Measurements from ENCODE around the gene VEGFA. TPM values are rescaled to one million over a fixed set of nuclear protein-coding genes. Genes with fewer than 3 reads are reported as not detected.
"Not testable (repeated sequence)": the region's sequence is repeated elsewhere in the genome, so short reads cannot be mapped to it uniquely, and the experiment has no call there.

VEGFA gene
- total RNA-seq, 1 donor from 2014 or later = 231 TPM

GRCh38 chr6:43814111-43814510 lies 44.1 kb downstream of the VEGFA start:
- Histone ChIP-seq H3K4me3 (no peak overlapping the region), H3K4me1 (peaks cover 23% of the 10 kb centered on the region), H3K27ac (no peak overlapping the region), H3K27me3 (no peaks in the 10 kb centered on the region), H3K9me3 (no peaks in the 10 kb centered on the region), H3K36me3 (no peaks in the 10 kb centered on the region)
- no peak for ATAC-seq
- intact Hi-C loops (cut with DNase I) = no loop called here
- no peak for DNase-seq
- no peak for TF ChIP-seq CTCF (IDR thresholded peaks at IDR 0.05)

- no peak for ATAC-seq
- no peaks in the 10 kb centered on the region for H3K27me3 ChIP-seq
These were observed 44.9 kb downstream of the VEGFA start for GRCh38 chr6:43814865-43815264.

GRCh38 chr6:43817192-43817591 lies 47.2 kb downstream of the VEGFA start:
- DNase-seq (no peak), ATAC-seq (peak; percentile 67)
- Histone ChIP-seq H3K4me3 (no peak overlapping the region), H3K27me3 (no peaks in the 10 kb centered on the region), H3K36me3 (no peaks in the 10 kb centered on the region), H3K9me3 (no peaks in the 10 kb centered on the region), H3K4me1 (peaks cover 23% of the 10 kb centered on the region), H3K27ac (no peak overlapping the region)
- peak; percentile 24 for TF ChIP-seq CTCF (IDR thresholded peaks at IDR 0.05)
- intact Hi-C loops (cut with DNase I) = no loop called here

More at GRCh38 chr6:43814865-43815264, 44.9 kb downstream of the VEGFA start:
- DNase-seq = no peak
- intact Hi-C loops (cut with DNase I) = no loop called here
- Histone ChIP-seq H3K4me1 (peaks cover 23% of the 10 kb centered on the region), H3K9me3 (no peaks in the 10 kb centered on the region), H3K4me3 (no peak overlapping the region), H3K36me3 (no peaks in the 10 kb centered on the region), H3K27ac (no peak overlapping the region)
- TF ChIP-seq CTCF (IDR thresholded peaks at IDR 0.05) = no peak

GRCh38 chr6:43818973-43819372 lies 49.0 kb downstream of the VEGFA start:
- H3K27ac ChIP-seq; H3K4me3 ChIP-seq; H3K27me3 ChIP-seq; DNase-seq; ATAC-seq; intact Hi-C loops (cut with DNase I); H3K36me3 ChIP-seq; H3K9me3 ChIP-seq: not testable (repeated sequence)
- H3K4me1 ChIP-seq = peaks cover 15% of the 10 kb centered on the region

- intact Hi-C loops (cut with DNase I) = no loop called here
- Histone ChIP-seq H3K27ac (no peak overlapping the region), H3K27me3 (no peaks in the 10 kb centered on the region), H3K4me1 (peaks cover 5% of the 10 kb centered on the region), H3K36me3 (no peaks in the 10 kb centered on the region), H3K4me3 (no peak overlapping the region), H3K9me3 (no peaks in the 10 kb centered on the region)
- DNase-seq (no peak), ATAC-seq (no peak)
- TF ChIP-seq CTCF (IDR thresholded peaks at IDR 0.05) = no peak
These were observed 49.9 kb downstream of the VEGFA start for GRCh38 chr6:43819958-43820357.

- intact Hi-C loops (cut with DNase I) = no loop called here
- H3K4me1 ChIP-seq = peaks cover 5% of the 10 kb centered on the region
- no peak for TF ChIP-seq CTCF (IDR thresholded peaks at IDR 0.05)
- no peaks in the 10 kb centered on the region for H3K9me3 ChIP-seq
- no peak for ATAC-seq
- H3K27ac ChIP-seq = no peak overlapping the region
- H3K36me3 ChIP-seq = no peaks in the 10 kb centered on the region
- no peaks in the 10 kb centered on the region for H3K27me3 ChIP-seq
- no peak overlapping the region for H3K4me3 ChIP-seq
- no peak for DNase-seq
These were observed 50.5 kb downstream of the VEGFA start for GRCh38 chr6:43820486-43820885.

All from upper lobe of right lung (tissue), 1 donor.